SK-N-SH (cell line): Measurements from ENCODE around the gene IRGC. TPM values are rescaled to one million over a fixed set of nuclear protein-coding genes. Genes with fewer than 3 reads are reported as not detected.
A peak's percentile ranks its signal among the peaks of the same experiment; 100 is the strongest.

Experiments used
- CTCF ChIA-PET: fragments of 300-600, 350-600 bp; formaldehyde crosslinking; extraction: SDS; loops from one replicate; lab custom pipeline; 2021; lab: Yijun Ruan, JAX
- POLR2A ChIA-PET: fragments of 350-600 bp; sonication (Branson Sonifier 250); formaldehyde crosslinking; extraction: SDS; loops from one replicate; lab custom pipeline; 2020; ENCODE audit warnings: antibody characterized with exemption, inconsistent platforms; lab: Yijun Ruan, JAX
- DNase-seq: peaks from one replicate; pipeline ENCODE4 v3.0.0; 2012
- H2AFZ ChIP-seq: fragments of 200-600 bp; sonication (generic); 2 replicates; pipeline ENCODE4 v1.8.1; 2016; ENCODE audit warnings: antibody characterized with exemption, mild to moderate bottlenecking, low read depth
- H3F3A ChIP-seq: fragments of 200-600 bp; sonication (generic); replicated peaks from 2 replicates; pipeline ENCODE3; 2016; ENCODE audit warnings: antibody characterized with exemption, mild to moderate bottlenecking; ENCODE audit not compliant: insufficient read depth
- H3K27ac ChIP-seq, 2 experiments: fragments of 200-500 bp in 1 of 2; fragments of 200-600 bp in 1 of 2; sonication (Bioruptor generic) in 1 of 2; sonication (generic), shearing (Covaris generic) in 1 of 2; 2 replicates each; pipeline versions ENCODE4 v1.5.1 to v1.6.1; 2014 to 2016; ENCODE audit warnings: low read depth in 2 of 2, inconsistent platforms in 1 of 2, low read length in 1 of 2, mild to moderate bottlenecking in 1 of 2, mixed read lengths in 1 of 2
- H3K27me3 ChIP-seq: fragments of 200-600 bp; sonication (generic), shearing (Covaris generic); 2 replicates; pipeline ENCODE4 v1.6.1; 2016; ENCODE audit warnings: mixed run types; ENCODE audit not compliant: insufficient read depth
- H3K36me3 ChIP-seq, 2 experiments: fragments of 200-500 bp in 1 of 2; fragments of 200-600 bp in 1 of 2; sonication (Bioruptor generic) in 1 of 2; sonication (generic) in 1 of 2; replicated peaks in 1 of 2; 2 replicates each; pipeline versions ENCODE3 to v1.5.1; 2014 to 2016; ENCODE audit warnings: low read length in 1 of 2, mild to moderate bottlenecking in 1 of 2; ENCODE audit not compliant: insufficient read depth in 2 of 2, control insufficient read depth in 1 of 2
- H3K4me1 ChIP-seq, 2 experiments: fragments of 200-500 bp in 1 of 2; fragments of 200-600 bp in 1 of 2; sonication (Bioruptor generic) in 1 of 2; sonication (generic), shearing (Covaris generic) in 1 of 2; 2 replicates each; pipeline versions ENCODE4 v1.5.1 to v1.6.1; 2014 to 2016; ENCODE audit warnings: low read depth in 1 of 2, low read length in 1 of 2, mixed run types in 1 of 2; ENCODE audit not compliant: insufficient read depth in 2 of 2, control insufficient read depth in 1 of 2
- H3K4me2 ChIP-seq: fragments of 200-600 bp; sonication (generic), shearing (Covaris generic); 2 replicates; pipeline ENCODE4 v1.6.1; 2017; ENCODE audit warnings: mixed run types
- H3K4me3 ChIP-seq, 2 experiments: fragments of 200-500 bp in 1 of 2; fragments of 200-600 bp in 1 of 2; sonication (Bioruptor generic) in 1 of 2; sonication (generic), shearing (Covaris generic) in 1 of 2; 2 replicates each; pipeline versions ENCODE4 v1.5.1 to v1.8.1; 2014 to 2016; ENCODE audit warnings: low read depth in 2 of 2, inconsistent platforms in 1 of 2, low read length in 1 of 2, mild to moderate bottlenecking in 1 of 2, mixed read lengths in 1 of 2, moderate library complexity in 1 of 2
- H3K79me2 ChIP-seq: fragments of 200-600 bp; sonication (generic); 2 replicates; pipeline ENCODE4 v1.8.1; 2017; ENCODE audit warnings: mild to moderate bottlenecking; ENCODE audit not compliant: insufficient read depth
- H3K9ac ChIP-seq: fragments of 200-600 bp; sonication (generic); 2 replicates; pipeline ENCODE4 v1.6.1; 2017; ENCODE audit warnings: mixed run types
- H3K9me2 ChIP-seq: fragments of 200-600 bp; sonication (generic); 2 replicates; pipeline ENCODE4 v1.6.1; 2017; ENCODE audit warnings: mixed run types
- H3K9me3 ChIP-seq: fragments of 200-600 bp; sonication (generic); 2 replicates; pipeline ENCODE4 v1.6.1; 2017; ENCODE audit warnings: mixed run types, mild to moderate bottlenecking, moderate library complexity
- H4K20me1 ChIP-seq: fragments of 200-600 bp; sonication (generic); 2 replicates; pipeline ENCODE4 v1.6.1; 2017; ENCODE audit warnings: mild to moderate bottlenecking, mixed run types; ENCODE audit not compliant: insufficient read depth
- ELF1 ChIP-seq: IDR thresholded peaks from 2 replicates; pipeline ENCODE4 v1.4.0; 2012
- EP300 ChIP-seq, 2 experiments: IDR thresholded peaks; 2 replicates each; pipeline versions ENCODE4 v1.4.0 to v1.6.1; 2012; ENCODE audit warnings: borderline replicate concordance in 1 of 2, low read depth in 1 of 2, low read length in 1 of 2
- EZH2phosphoT487 ChIP-seq: fragments of 200-600 bp; sonication (generic); IDR thresholded peaks from 2 replicates; pipeline ENCODE4 v1.6.1; 2017; ENCODE audit warnings: low read depth, mixed run types, mild to moderate bottlenecking, antibody characterized with exemption, moderate library complexity, borderline replicate concordance
- FOXJ3 ChIP-seq: sonication (generic); formaldehyde crosslinking; IDR thresholded peaks from 2 replicates; pipeline ENCODE4 v1.5.1; 2020; ENCODE audit warnings: mild to moderate bottlenecking, missing genetic modification reagents
- FOXM1 ChIP-seq: IDR thresholded peaks from 2 replicates; pipeline ENCODE4 v1.4.0; 2012; ENCODE audit warnings: low read depth, mild to moderate bottlenecking
- JUND ChIP-seq: IDR thresholded peaks from 2 replicates; pipeline ENCODE4 v1.4.0; 2012
- MEF2A ChIP-seq: IDR thresholded peaks from 2 replicates; pipeline ENCODE4 v1.4.0; 2012; ENCODE audit warnings: low read depth, borderline replicate concordance
- MXI1 ChIP-seq: IDR thresholded peaks from 2 replicates; pipeline ENCODE4 v1.6.1; 2012; ENCODE audit warnings: mild to moderate bottlenecking, low read depth, low read length, improper control_type of control experiment
- NFIC ChIP-seq: IDR thresholded peaks from 2 replicates; pipeline ENCODE4 v1.4.0; 2012; ENCODE audit warnings: borderline replicate concordance
- RXRA ChIP-seq: IDR thresholded peaks from 2 replicates; pipeline ENCODE4 v1.4.0; 2012; ENCODE audit warnings: low read depth, mild to moderate bottlenecking, borderline replicate concordance
- SIN3A ChIP-seq: IDR thresholded peaks from 2 replicates; pipeline ENCODE4 v1.6.1; 2012; ENCODE audit warnings: low read depth, mild to moderate bottlenecking, low read length, moderate library complexity, borderline replicate concordance
- SMC3 ChIP-seq: IDR thresholded peaks from 2 replicates; pipeline ENCODE4 v1.6.1; 2012; ENCODE audit warnings: low read depth, low read length, improper control_type of control experiment
- TAF1 ChIP-seq: IDR thresholded peaks from 2 replicates; pipeline ENCODE4 v1.6.1; 2012; ENCODE audit warnings: low read depth, mild to moderate bottlenecking, low read length, moderate library complexity, borderline replicate concordance
- TCF12 ChIP-seq: IDR thresholded peaks from 2 replicates; pipeline ENCODE4 v1.4.0; 2012
- TEAD4 ChIP-seq: IDR thresholded peaks from 2 replicates; pipeline ENCODE4 v1.4.0; 2012; ENCODE audit warnings: mild to moderate bottlenecking, borderline replicate concordance; ENCODE audit not compliant: insufficient read depth
- YY1 ChIP-seq: IDR thresholded peaks from 2 replicates; pipeline ENCODE4 v1.4.0; 2012; ENCODE audit warnings: low read depth, mild to moderate bottlenecking
- WGBS: methylation state at CpG from one replicate; pipeline ENCODE4 v1.1.6; 2017; ENCODE audit warnings: low lambda C conversion rate; 5-methylcytosine and 5-hydroxymethylcytosine counted together
- polyA plus RNA-seq, 3 experiments: library from polyadenylated mRNA; depleted of rRNA; stranded (reverse); fragments of >200 nt; gene quantifications; 2 replicates each; pipeline ENCODE4 v1.2.3, GENCODE V29; 2012
- TF ChIP-seq, protein P1 (sequence below): IDR thresholded peaks from 2 replicates; pipeline ENCODE4 v1.6.1; 2012; ENCODE audit warnings: mild to moderate bottlenecking, low read depth, low read length, moderate library complexity
- TF ChIP-seq, protein P2 (sequence below): IDR thresholded peaks from 2 replicates; pipeline ENCODE4 v1.4.0; 2012; ENCODE audit warnings: low read depth
- TF ChIP-seq, protein P3 (sequence below): IDR thresholded peaks from 2 replicates; pipeline ENCODE4; 2012
- TF ChIP-seq, protein P4 (sequence below): fragments of 150-350 bp; IDR thresholded peaks from 2 replicates; pipeline ENCODE4 v1.6.1; 2017; ENCODE audit warnings: antibody characterized with exemption, low read length, low read depth, borderline replicate concordance

IRGC gene
- polyA plus RNA-seq, 1 of the 3 experiments (the other 2 are of a cell fraction): not detected

DNA sequence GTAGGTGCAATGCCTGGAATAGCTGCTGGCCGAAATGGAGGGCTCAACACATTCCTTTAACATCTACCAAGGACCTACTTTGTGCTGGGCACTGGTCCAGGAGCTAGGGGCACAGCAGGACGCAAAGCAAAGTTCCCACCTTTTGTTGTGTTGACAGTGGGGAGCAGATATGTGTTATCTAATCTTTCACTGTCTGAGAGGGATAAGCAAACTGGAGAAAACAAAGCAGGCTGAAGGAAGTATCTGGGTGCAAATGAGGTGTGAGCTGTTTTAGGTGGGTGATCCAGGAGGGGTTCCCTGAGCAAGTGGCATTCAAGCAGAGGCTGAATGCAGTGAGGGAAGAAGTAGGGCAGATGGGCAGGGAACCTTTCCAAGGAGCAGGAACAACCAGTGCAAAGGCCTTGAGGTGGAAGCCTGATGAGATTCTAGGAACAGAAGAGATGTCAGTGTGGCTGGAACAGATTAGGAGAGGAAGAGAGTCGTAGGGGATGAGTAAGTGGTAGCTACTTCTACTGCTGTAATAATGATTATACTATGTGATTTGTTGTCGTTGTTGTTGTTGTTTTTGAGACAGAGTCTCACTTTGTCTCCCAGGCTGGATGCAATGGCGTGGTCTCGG is 43.7 kb upstream of the IRGC start:
- peaks cover 9% of the 10 kb centered on the region for H4K20me1 ChIP-seq
- H3K27me3 ChIP-seq: no peaks in the 10 kb centered on the region
- no peak overlapping the region for H3K9ac ChIP-seq
- H3K36me3 ChIP-seq: peaks cover 0 to 3% of the 10 kb centered on the region in 2 experiments
- POLR2A ChIA-PET: no interaction called here
- no peak for DNase-seq
- 47% methylated on average over 6 of the region's 6 CpGs for WGBS
- no peak overlapping the region for H3K4me3 ChIP-seq
- peaks cover 16% of the 10 kb centered on the region for H3K79me2 ChIP-seq
- H3K9me2 ChIP-seq: no peaks in the 10 kb centered on the region
- no peak overlapping the region; the same call in 1 of the 2 replicates for H3K4me2 ChIP-seq
- no peaks in the 10 kb centered on the region for H3K9me3 ChIP-seq
- 0 out of 2 replicates have a peak overlapping the region, but pooled peaks have one; percentile 6 for H2AFZ ChIP-seq
- H3K27ac ChIP-seq: no peak overlapping the region
- TF ChIP-seq TEAD4 (no peak), NFIC (no peak), YY1 (no peak)
- H3K4me1 ChIP-seq: peaks cover 9 to 12% of the 10 kb centered on the region in 2 experiments; a peak in 2 of 4 replicates
- H3F3A ChIP-seq: peaks cover 33% of the 10 kb centered on the region
- CTCF ChIA-PET: interaction anchor here (0.6 to 1.4 kb wide), 3 partner anchors 66 to 113 kb away, joined by 3 to 4 read pairs (median 3); no protein-coding TSS in a partner anchor

DNA sequence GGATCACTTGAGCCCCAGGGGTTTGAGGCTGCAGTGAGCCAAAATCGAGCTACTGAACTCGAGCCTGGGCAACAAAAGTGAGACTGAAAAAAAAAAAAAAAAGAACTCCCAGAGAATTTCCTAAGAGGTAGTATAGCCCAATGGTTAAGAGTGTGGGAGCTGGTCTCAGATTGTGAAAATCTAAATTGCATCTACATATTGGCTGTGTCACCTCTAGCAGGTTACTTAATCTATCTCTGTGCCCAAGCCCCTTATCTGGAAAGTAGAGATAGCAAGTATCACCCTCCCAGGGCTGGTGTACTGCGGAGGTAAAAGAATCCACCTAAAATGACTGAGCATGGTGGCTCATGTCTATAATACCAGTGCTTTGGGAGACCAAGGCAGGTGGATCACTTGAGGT is 42.2 kb upstream of the IRGC start:
- Histone ChIP-seq H3K4me3 (no peak overlapping the region), H3F3A (peaks cover 33% of the 10 kb centered on the region), H3K9ac (no peak overlapping the region), H3K36me3 (no peaks in the 10 kb centered on the region), H3K9me2 (no peaks in the 10 kb centered on the region), H3K27ac (no peak overlapping the region)
- CTCF ChIA-PET: no interaction called here
- no peak for DNase-seq
- 65% methylated on average over 3 of the region's 3 CpGs for WGBS
- no peak for TF ChIP-seq FOXM1
- no peak for TF ChIP-seq RXRA
- TF ChIP-seq, protein P1, sequence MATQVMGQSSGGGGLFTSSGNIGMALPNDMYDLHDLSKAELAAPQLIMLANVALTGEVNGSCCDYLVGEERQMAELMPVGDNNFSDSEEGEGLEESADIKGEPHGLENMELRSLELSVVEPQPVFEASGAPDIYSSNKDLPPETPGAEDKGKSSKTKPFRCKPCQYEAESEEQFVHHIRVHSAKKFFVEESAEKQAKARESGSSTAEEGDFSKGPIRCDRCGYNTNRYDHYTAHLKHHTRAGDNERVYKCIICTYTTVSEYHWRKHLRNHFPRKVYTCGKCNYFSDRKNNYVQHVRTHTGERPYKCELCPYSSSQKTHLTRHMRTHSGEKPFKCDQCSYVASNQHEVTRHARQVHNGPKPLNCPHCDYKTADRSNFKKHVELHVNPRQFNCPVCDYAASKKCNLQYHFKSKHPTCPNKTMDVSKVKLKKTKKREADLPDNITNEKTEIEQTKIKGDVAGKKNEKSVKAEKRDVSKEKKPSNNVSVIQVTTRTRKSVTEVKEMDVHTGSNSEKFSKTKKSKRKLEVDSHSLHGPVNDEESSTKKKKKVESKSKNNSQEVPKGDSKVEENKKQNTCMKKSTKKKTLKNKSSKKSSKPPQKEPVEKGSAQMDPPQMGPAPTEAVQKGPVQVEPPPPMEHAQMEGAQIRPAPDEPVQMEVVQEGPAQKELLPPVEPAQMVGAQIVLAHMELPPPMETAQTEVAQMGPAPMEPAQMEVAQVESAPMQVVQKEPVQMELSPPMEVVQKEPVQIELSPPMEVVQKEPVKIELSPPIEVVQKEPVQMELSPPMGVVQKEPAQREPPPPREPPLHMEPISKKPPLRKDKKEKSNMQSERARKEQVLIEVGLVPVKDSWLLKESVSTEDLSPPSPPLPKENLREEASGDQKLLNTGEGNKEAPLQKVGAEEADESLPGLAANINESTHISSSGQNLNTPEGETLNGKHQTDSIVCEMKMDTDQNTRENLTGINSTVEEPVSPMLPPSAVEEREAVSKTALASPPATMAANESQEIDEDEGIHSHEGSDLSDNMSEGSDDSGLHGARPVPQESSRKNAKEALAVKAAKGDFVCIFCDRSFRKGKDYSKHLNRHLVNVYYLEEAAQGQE: no peak
- TF ChIP-seq EZH2phosphoT487: no peak
- TF ChIP-seq, protein P2, sequence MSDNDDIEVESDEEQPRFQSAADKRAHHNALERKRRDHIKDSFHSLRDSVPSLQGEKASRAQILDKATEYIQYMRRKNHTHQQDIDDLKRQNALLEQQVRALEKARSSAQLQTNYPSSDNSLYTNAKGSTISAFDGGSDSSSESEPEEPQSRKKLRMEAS: no peak
- TF ChIP-seq TCF12: no peak
- no peak for TF ChIP-seq YY1
- TF ChIP-seq MEF2A: no peak
- no peak for TF ChIP-seq FOXJ3 (CRISPR knock-in tag)
- no peak for TF ChIP-seq MXI1
- no peak for TF ChIP-seq TAF1
- TF ChIP-seq EP300 (IDR thresholded peaks at IDR 0.05; ENCODE audit: borderline replicate concordance in 1 of 2, low read depth in 1 of 2, low read length in 1 of 2): no peak
- TF ChIP-seq JUND: no peak
- TF ChIP-seq, protein P3, sequence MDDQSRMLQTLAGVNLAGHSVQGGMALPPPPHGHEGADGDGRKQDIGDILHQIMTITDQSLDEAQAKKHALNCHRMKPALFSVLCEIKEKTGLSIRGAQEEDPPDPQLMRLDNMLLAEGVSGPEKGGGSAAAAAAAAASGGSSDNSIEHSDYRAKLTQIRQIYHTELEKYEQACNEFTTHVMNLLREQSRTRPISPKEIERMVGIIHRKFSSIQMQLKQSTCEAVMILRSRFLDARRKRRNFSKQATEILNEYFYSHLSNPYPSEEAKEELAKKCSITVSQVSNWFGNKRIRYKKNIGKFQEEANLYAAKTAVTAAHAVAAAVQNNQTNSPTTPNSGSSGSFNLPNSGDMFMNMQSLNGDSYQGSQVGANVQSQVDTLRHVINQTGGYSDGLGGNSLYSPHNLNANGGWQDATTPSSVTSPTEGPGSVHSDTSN: no peak
- TF ChIP-seq, protein P4, sequence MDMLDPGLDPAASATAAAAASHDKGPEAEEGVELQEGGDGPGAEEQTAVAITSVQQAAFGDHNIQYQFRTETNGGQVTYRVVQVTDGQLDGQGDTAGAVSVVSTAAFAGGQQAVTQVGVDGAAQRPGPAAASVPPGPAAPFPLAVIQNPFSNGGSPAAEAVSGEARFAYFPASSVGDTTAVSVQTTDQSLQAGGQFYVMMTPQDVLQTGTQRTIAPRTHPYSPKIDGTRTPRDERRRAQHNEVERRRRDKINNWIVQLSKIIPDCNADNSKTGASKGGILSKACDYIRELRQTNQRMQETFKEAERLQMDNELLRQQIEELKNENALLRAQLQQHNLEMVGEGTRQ: no peak
- TF ChIP-seq SMC3: no peak
- TF ChIP-seq SIN3A: no peak
- no peak for TF ChIP-seq TEAD4
- no peak for TF ChIP-seq ELF1
- TF ChIP-seq, all 33 proteins: peak for 0
- peaks cover 7% of the 10 kb centered on the region; the same call in 1 of the 2 replicates for H3K79me2 ChIP-seq
- no peaks in the 10 kb centered on the region for H3K27me3 ChIP-seq
- H3K4me1 ChIP-seq: peaks cover 4 to 9% of the 10 kb centered on the region in 2 experiments; a peak in 2 of 4 replicates
- no peaks in the 10 kb centered on the region for H4K20me1 ChIP-seq
- no peaks in the 10 kb centered on the region for H3K9me3 ChIP-seq
- POLR2A ChIA-PET: interaction anchor here (0.7 kb wide), 1 partner anchor 76 kb away, joined by 5 read pairs; no protein-coding TSS in a partner anchor
- no peak overlapping the region for H3K4me2 ChIP-seq
- no peak overlapping the region for H2AFZ ChIP-seq
